ENCODE data around the gene TMSB10. TPM values are rescaled to one million over a fixed set of nuclear protein-coding genes. Genes with fewer than 3 reads are reported as not detected.

The TMSB10 gene
- total and polyA plus RNA-seq, 2 of the 13 experiments (the other 11 are each of a cell fraction or from before 2014, with no cell fraction given), result 665 to 708 TPM

GRCh38 chr2:84925724-84926376 lies 20.4 kb downstream of the TMSB10 start:
- Histone ChIP-seq H3K79me2 (ENCODE audit: insufficient read depth, low read length) (no peaks in the 10 kb centered on the region), H3K9ac (ENCODE audit: insufficient read depth, low read depth, low read length) (peak overlapping the region; percentile 46; the same call in 1 of the 2 replicates), H3K4me2 (ENCODE audit: low read depth, low read length) (peak overlapping the region; percentile 100), H3K9me3 (ENCODE audit: low read length) (no peaks in the 10 kb centered on the region), H4K20me1 (ENCODE audit: insufficient read depth, low read length) (no peaks in the 10 kb centered on the region), H2AFZ (ENCODE audit: low read length) (peak overlapping the region; percentile 88), H3K27me3 (ENCODE audit: control insufficient read depth in 1 of 2, insufficient read depth in 2 of 2, low read length in 2 of 2) (no peaks in the 10 kb centered on the region), H3K27ac (ENCODE audit: extremely low read length, insufficient read depth, low read length) (peak overlapping the region; percentile 25), H3K4me3 (replicated peaks in 1 of 3; ENCODE audit: insufficient read depth in 1 of 3, low read depth in 2 of 3, low read length in 3 of 3) (peak overlapping the region; percentile 66 to 80 (median 74)), H3K36me3 (replicated peaks in 1 of 2; ENCODE audit: control insufficient read depth in 1 of 2, insufficient read depth in 2 of 2, low read length in 2 of 2) (no peaks in the 10 kb centered on the region), H3K4me1 (ENCODE audit: insufficient read depth, low read length) (peaks cover 42% of the 10 kb centered on the region)
- DNase-seq (ENCODE audit: low spot score), result peak; percentile 98
- ATAC-seq, result peak; percentile 87
- peak; percentile 81 for FAIRE-seq
- ChIA-PET POLR2A (interaction anchor here (0.6 to 3.5 kb wide), 14 partner anchors 9 to 50 kb away, joined by 3 to 74 read pairs (median 4); partner anchors contain the start of genes KCMF1 and TMSB10), CTCF (ENCODE audit: low intra/inter-chr PET ratio, low total read pairs) (interaction anchor here (0.7 to 4.0 kb wide), 15 partner anchors 11 to 433 kb away, joined by 3 to 64 read pairs (median 4); partner anchors contain the start of genes TMSB10 and TRABD2A)
- in situ Hi-C loops (cut with HindIII; ENCODE audit: extremely low pct_ligation_motif_present, low pct_unique_long_range_greater_than_20kb), result loop anchor here (5.0 kb wide), 2 partner anchors 46 to 86 kb away; partner anchors contain the start of gene KCMF1
- no TSS peak for BruUV-seq (replicated peaks)
- intact Hi-C loops (cut with micrococcal nuclease; ENCODE audit: unreplicated experiment), result loop anchor here (1.0 to 10.0 kb wide), 6 partner anchors 21 to 379 kb away; partner anchors contain the start of gene TMSB10
- WGBS (ENCODE audit: low lambda C conversion rate), result 2% methylated on average over 19 of the region's 34 CpGs
- no peak for TF ChIP-seq NR3C1 (CRISPR knock-in tag; IDR thresholded peaks at IDR 0.05)
- no peak for TF ChIP-seq ATM (IDR thresholded peaks at IDR 0.05; ENCODE audit: borderline replicate concordance)
- no peak for TF ChIP-seq DR1 (CRISPR knock-in tag; IDR thresholded peaks at IDR 0.05)
- TF ChIP-seq ZNF12 (CRISPR knock-in tag; IDR thresholded peaks at IDR 0.05), result peak; percentile 82; the same call in 1 of the 2 replicates
- peak; percentile 82; the same call in 1 of the 2 replicates for TF ChIP-seq ZNF451 (CRISPR knock-in tag; IDR thresholded peaks at IDR 0.05)
- TF ChIP-seq STAG1 (CRISPR knock-in tag; IDR thresholded peaks at IDR 0.05), result peak; percentile 99
- peak; percentile 81 for TF ChIP-seq ELF3 (CRISPR knock-in tag; IDR thresholded peaks at IDR 0.05)
- TF ChIP-seq NFE2L2 (IDR thresholded peaks at IDR 0.05; ENCODE audit: low read length), result no peak
- peak; percentile 66 for TF ChIP-seq ZFY (CRISPR knock-in tag; IDR thresholded peaks at IDR 0.05)
- 0 out of 2 replicates have a peak, but pooled peaks have one; percentile 94 for TF ChIP-seq FOXO4 (CRISPR knock-in tag; conservative IDR thresholded peaks at IDR 0.05)
- TF ChIP-seq MNT (IDR thresholded peaks at IDR 0.05), result 0 out of 2 replicates have a peak, but pooled peaks have one; percentile 14
- no peak for TF ChIP-seq ATF5 (CRISPR knock-in tag; IDR thresholded peaks at IDR 0.05; ENCODE audit: low read depth)
- no peak for TF ChIP-seq ZNF75D (CRISPR knock-in tag; IDR thresholded peaks at IDR 0.05; ENCODE audit: borderline replicate concordance)
- no peak for TF ChIP-seq PRDM15 (CRISPR knock-in tag; IDR thresholded peaks at IDR 0.05)
- TF ChIP-seq DBP (CRISPR knock-in tag; IDR thresholded peaks at IDR 0.05; ENCODE audit: not compliant biosample characterization), result no peak

All from HepG2 (cell line).